ENCODE results near the gene HDAC4.

GRCh38 chr2:239151201-239152131, 249.4 kb downstream of the HDAC4 start:
- TF ChIP-seq, protein P1, sequence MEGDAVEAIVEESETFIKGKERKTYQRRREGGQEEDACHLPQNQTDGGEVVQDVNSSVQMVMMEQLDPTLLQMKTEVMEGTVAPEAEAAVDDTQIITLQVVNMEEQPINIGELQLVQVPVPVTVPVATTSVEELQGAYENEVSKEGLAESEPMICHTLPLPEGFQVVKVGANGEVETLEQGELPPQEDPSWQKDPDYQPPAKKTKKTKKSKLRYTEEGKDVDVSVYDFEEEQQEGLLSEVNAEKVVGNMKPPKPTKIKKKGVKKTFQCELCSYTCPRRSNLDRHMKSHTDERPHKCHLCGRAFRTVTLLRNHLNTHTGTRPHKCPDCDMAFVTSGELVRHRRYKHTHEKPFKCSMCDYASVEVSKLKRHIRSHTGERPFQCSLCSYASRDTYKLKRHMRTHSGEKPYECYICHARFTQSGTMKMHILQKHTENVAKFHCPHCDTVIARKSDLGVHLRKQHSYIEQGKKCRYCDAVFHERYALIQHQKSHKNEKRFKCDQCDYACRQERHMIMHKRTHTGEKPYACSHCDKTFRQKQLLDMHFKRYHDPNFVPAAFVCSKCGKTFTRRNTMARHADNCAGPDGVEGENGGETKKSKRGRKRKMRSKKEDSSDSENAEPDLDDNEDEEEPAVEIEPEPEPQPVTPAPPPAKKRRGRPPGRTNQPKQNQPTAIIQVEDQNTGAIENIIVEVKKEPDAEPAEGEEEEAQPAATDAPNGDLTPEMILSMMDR (IDR thresholded peaks at IDR 0.05; ENCODE audit: control extremely low read depth in 1 of 3, insufficient read depth in 1 of 3, low read depth in 1 of 3, low read length in 3 of 3) = no peak
- TF ChIP-seq POLR2AphosphoS5 (IDR thresholded peaks at IDR 0.05; ENCODE audit: low read depth, low read length) (no peak), SP1 (IDR thresholded peaks at IDR 0.05; ENCODE audit: low read depth, low read length) (no peak), TAF1 (IDR thresholded peaks at IDR 0.05; ENCODE audit: low read depth, low read length) (no peak), BCL11A (IDR thresholded peaks at IDR 0.05; ENCODE audit: low read depth in 2 of 2, low read length in 2 of 2) (no peak)

All from H1 (cell line).